A673 (cell line): ENCODE data around the gene PNMA1.

Source experiments
- EZH2 ChIP-seq: fragments of 200-600 bp; sonication (generic); IDR thresholded peaks from 2 replicates; pipeline ENCODE4 v1.6.1; 2017; ENCODE audit warnings: borderline replicate concordance, low read depth, mild to moderate bottlenecking, mixed read lengths, antibody characterized with exemption, low read length; ENCODE audit not compliant: poor library complexity, severe bottlenecking
- TF ChIP-seq, protein P1 (sequence below): fragments of 300-800, 200-600 bp; sonication (generic); conservative IDR thresholded peaks from 2 replicates; pipeline ENCODE4 v1.5.1; 2017; ENCODE audit warnings: low read depth, mild to moderate bottlenecking, antibody characterized with exemption, low read length, moderate library complexity, mixed read lengths

DNA sequence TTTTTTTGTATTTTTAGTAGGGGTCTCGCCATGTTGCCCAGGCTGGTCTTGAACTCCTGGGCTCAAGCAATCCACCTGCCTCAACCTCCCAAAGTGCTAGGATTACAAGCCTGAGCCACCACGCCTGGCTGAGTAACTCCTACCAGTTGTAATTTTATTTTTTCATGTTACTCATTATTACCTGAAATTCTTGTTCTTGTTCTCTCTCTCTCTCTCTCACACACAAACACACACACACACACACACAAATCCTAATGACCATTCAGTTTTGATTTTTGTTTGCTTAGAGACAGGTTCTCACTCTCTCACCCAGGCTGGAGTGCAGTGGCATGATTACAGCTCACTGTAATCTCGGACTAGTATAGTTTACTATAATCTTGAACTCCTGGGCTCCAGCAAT lies 39.2 kb downstream of the PNMA1 start:
- TF ChIP-seq, protein P1, sequence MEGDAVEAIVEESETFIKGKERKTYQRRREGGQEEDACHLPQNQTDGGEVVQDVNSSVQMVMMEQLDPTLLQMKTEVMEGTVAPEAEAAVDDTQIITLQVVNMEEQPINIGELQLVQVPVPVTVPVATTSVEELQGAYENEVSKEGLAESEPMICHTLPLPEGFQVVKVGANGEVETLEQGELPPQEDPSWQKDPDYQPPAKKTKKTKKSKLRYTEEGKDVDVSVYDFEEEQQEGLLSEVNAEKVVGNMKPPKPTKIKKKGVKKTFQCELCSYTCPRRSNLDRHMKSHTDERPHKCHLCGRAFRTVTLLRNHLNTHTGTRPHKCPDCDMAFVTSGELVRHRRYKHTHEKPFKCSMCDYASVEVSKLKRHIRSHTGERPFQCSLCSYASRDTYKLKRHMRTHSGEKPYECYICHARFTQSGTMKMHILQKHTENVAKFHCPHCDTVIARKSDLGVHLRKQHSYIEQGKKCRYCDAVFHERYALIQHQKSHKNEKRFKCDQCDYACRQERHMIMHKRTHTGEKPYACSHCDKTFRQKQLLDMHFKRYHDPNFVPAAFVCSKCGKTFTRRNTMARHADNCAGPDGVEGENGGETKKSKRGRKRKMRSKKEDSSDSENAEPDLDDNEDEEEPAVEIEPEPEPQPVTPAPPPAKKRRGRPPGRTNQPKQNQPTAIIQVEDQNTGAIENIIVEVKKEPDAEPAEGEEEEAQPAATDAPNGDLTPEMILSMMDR, result no peak
- no peak for TF ChIP-seq EZH2
